HL-60/S4 (cell line): ENCODE measurements around the gene ADAM12.

Experiments
- in situ Hi-C: fragments of 300-500 bp; cut with MboI; formaldehyde crosslinking; loops from 2 replicates; pipeline ENCODE4 v1.14.3; 2022; ENCODE audit warnings: low sequenced_read_pairs

Gene ADAM12

DNA sequence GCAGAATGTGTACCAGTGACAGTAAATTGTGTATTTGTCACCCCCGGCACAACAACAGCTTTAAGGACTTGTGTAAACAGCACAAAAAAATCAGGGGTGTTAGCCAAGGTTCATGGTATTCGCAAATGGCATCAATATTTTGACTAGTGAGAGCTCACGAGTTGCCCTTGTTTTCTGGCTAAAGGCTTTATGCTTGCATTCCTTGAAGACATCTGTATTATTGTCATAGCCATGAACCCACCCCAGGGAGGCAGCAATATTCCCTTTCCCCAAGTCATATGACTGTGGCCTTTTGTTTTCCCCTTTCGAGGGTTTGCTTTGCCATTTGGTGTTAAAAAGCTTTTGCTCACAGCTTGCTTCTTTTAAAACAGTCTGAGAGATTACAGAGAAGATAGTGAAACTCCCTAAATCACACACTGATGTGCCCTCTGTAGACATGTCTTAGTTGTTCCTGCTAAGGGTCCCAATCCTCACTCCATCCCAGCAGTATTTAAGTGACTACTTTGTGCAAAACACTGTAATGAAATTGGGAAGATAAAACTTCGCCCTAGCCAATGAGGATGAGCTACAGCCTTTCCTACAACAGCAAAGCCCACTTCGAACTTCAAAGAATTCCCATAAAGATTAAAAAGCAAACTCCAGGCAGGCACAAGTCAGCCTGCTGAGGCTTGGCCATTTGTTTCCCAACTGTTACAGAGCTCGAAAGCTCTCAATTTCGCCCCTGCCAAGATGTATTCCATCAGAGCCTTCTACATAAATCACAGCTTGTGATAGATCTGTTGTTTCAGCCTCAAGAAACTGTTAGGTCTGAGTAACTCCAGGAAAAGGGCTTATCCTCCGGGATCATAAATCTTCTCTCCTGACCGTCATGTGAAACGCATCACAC is 172.3 kb downstream of the ADAM12 start:
- in situ Hi-C loops, result no loop called here

DNA sequence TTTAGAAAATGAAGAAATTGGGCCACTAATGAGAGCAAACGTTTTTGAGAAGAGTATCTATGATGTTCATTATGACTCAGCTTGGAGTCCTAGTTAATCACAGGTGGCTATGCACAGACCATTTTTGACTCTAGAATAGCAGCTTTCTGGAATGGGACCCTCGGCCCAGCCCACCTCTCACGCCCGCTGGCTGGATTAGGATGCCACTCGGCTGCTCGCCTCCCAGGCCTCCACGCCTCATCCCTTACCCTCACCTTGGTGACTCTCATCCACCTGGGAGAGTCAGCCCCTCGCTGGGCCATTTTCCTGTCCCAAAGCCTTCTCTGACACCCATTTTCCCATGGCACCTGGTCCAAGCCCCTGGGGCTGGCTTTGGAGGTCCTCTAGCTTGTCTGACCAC is 173.6 kb downstream of the ADAM12 start:
- in situ Hi-C loops, result no loop called here

DNA sequence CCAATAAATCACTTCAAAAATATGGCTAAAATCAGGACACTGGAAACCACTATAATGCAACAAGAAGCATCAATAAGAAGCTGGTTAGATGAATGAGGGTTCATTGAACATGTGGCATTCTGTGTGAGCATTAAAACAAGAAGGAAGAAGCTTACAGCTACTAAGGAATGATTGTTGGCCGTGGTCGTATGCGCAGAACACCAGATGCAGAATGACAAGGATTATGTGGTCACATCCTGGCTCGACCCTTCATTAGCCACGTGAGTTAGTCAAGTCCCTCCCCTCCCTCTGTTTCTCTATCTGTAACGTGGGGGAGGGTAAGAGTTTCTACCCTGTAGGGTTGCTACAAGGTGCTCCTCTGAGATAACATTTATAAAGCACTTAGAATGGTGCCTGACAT is 174.3 kb downstream of the ADAM12 start:
- in situ Hi-C loops, result no loop called here

DNA sequence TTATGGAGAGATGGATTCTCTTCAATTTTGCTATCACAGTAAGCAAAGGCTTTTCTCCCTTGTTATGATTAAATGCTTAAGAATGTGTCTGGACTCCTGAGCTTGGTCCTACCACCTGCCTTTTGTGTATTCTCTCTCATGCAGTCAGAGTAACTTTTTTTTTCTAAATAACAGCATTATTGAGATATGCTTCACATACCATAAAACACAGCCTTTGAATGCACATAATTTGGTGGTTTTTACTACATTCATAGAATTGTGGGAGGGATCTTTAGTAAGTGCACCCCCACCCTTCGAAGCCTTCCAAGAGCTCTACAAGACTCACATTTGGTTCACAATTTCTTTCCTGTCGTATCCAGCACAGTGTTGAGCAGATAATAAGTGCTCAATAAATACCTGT is 175.5 kb downstream of the ADAM12 start:
- in situ Hi-C loops, result no loop called here

DNA sequence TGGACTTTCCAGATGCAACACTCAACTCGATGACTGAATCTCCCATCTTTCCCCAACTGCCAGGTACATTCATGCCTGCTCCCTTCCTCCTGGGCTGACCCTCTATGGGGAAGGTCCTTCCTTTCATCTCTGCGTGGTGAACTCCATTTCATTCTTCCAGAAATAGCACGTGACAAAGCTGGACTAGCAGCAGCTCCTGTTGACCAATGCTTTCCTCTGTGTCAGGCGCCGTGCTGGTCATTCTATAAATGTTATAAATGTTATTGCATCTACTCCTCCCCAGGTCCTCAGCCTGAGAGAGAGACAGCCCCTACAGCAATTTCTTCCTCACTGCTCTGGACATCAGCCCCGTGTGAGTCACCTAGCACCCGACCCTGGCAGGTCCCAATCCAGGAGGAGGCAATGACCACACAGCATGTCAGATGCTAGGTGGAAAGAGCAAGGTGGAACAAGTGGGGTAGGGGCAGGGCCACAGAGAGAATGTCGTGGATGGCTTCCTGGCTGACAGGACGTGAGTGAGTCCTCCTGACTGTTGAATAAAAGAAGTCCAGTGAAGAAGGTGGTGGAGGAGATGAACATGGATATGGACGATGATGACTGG is 178.1 kb downstream of the ADAM12 start:
- in situ Hi-C loops, result no loop called here

DNA sequence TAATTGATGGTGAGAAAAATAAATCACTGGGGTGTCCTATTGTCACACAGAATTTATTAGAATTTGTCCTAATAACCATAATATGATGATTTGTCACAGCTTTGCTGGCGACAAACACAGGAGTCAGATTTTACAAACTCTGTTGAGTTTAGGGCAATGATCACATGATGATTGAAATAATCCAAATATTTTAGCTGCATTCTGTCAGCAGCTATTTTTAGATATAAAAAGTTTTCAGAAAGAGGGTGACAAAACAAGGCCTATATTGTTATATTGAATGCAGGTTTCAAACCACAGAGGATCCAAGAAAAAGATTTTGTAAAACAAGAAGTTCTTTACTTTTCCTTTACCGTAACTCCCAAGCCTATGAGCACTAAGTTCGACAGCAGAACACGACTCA is 178.8 kb downstream of the ADAM12 start:
- in situ Hi-C loops, result no loop called here

DNA sequence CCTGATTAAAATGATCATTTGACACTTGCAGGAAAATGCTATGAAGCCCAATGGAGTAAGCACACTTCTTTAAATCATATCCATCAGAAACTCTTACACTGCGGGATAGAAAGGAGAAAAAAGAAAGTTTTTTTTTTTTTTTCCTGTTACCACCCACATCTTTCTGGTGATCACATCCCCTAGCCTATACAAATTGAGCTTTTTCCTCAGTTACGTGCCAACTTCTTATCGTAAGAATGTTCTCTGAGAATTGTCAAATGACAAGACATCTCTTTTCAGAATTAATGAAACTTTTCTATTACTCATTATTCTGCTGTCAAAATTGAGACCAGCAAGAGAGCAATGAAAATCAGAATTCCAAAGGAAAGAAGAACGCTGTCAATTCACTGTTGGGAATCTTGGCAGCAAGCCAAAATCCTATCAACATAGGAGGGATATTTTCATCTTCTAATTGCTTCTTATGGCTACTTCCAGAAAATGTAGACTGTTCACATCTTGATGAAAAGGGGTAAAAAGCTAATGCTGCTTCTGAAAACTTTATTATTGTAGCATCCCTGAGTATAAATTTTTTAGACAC is 179.5 kb downstream of the ADAM12 start:
- in situ Hi-C loops, result no loop called here

DNA sequence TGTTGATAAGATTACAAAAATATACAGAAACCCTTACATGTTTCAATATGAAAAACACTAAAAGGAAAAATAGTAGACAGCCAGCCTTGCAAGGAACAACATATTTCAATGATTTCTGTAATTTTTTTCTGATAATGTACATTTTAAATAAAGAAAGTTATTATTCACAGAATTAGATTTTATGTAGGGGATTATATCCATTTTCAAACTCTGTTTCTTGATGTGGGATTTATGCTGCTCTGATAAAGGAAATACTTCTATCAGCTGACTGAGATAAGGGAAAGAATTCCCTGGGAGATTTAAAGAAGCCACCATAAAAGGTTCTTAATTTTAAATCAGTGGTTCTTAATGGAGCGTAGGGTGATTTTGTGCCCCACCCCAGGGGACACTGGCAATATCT is 180.4 kb downstream of the ADAM12 start:
- in situ Hi-C loops, result no loop called here

DNA sequence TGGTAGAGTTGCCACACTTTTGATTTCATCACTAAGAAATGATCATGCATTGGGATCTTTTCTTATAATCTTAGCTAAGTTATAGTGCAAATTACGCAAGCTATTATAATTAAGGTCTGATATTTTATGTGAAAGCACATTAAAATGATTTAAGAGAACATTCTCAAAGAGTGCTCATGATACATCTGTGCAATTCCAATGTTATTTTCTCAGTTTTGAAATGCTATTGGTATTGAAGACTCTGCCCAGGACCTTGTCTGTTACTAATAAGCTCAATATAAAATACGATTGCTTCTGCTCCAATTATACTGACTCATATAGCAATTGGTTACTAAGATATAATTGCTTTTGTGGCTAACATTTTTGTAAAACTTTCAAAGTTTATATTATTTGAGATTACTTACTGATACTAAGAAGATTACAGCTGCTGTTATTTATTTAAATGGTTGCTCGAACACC is 180.9 kb downstream of the ADAM12 start:
- in situ Hi-C loops, result no loop called here

DNA sequence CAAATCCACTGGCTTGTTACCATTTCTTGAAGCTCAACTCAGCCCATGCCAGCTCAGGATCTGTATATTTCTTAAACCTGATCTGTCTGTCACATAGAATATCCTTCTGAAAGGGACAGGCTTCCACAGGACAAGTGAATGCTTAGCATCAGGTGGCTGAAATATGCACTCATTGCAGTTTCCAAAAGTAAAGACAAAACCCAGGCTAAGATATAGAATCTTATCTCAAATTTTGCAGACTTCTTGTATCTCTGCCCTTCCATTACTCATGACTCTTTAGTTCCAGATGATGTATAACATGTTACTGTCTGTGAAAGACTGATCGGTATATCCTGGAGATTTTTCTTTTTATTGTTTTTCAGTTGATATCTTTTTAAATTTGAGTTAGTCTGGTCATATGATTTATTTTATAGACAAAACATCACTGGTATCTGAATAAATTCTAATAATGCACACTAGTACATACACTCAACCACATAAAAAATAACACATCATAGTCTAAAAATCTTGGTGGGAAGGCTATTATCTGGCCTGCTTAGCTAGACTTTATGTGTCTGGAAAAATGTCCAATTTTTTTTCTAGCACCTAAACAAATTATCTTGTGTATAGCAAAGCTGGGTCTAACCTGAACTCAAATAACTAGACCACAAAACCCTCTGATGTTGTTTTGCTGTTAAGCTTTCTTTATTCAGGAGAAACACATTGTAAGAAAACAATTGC is 182.6 kb downstream of the ADAM12 start:
- in situ Hi-C loops, result no loop called here

DNA sequence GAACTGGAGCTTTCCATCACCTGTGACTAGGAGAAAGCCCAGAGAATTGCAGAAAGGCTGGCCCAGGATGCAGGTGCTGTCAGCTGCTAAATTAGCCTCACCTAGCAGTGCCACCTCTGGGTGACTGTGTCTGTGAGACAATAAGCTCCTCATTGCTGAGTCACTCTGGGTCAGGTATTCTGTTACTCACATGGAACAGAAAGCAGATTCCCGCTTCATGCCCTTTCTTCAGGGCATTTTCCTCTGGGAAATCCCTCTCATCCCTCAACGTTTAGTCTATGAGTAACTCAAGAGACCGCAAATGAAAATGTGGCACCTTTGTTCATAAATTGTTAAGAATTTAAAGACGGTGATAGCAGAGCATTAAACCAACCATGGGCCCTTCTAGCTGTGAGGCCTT is 184.0 kb downstream of the ADAM12 start:
- in situ Hi-C loops, result no loop called here

DNA sequence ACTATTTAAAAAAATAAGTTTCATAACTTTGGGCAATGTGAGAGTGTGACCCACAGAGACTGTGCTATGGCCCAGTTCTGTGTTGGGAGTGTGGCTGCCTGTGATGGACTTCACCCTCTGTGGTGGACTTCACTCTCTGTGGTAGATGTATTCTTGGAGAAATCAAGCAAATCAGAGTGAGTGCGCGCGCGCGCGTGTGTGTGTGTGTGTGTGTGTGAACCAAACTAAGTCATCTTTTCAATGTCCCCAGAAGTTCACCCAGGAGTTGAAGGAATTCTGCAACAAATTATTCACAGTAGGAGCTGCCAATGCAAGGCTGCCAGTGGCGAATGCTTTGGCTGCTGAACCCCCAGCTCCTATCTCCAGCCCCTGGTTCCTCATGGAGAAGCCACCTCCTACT is 184.5 kb downstream of the ADAM12 start:
- in situ Hi-C loops, result no loop called here

DNA sequence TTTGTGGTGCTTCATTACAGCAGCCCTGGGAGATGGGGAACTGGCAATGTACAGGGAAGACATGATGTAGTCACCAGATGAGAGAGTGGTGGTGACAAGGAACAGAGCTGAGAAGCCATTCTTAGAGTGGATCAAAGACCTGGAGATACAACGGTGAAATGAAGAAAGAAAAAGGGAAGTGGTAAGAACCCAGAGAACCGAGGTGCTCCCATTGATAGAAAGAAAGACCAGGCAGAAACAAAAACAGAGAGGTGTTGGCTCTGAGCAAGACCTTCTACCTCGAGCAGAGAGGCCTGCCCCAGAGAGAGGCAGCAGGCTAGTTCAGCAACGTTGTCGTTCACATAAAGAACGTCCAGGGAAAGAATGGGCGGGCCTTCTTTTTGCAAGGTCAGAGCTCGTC is 186.7 kb downstream of the ADAM12 start:
- in situ Hi-C loops, result no loop called here

DNA sequence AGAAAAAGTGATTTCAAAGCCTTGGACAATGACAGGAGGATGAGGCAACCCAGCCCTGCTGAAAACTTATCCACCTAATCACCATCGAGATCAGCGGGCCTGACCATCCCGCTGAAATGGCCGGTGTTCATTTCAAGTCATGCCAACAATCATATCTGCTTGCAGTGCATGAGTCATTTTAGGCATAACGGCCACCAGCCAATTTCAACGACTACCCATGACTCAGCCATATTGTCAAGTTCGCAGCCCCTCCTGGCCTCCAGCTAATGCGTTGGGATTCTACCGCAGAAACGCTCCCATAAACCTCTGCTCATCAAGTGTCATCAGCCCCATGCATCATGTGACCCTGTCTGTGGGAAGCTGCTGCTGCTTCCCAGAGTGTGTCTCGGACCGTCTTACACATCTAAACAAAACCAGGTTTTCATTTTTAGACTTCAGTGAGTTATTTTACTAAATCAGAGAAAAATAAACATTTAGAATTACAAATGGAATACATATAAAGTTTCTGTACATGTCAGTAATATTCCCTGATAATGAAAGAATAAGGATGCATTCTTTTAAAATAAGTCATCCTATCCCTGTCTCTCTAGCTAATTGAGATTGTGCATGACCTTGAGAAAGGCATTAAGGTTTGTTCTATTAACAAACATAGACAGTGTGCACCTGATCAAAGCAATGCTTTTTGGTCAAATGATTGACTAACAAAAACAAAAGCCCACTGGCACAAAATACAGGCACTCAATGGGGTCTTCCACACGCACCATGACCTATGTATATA is 188.9 kb downstream of the ADAM12 start:
- in situ Hi-C loops, result no loop called here

DNA sequence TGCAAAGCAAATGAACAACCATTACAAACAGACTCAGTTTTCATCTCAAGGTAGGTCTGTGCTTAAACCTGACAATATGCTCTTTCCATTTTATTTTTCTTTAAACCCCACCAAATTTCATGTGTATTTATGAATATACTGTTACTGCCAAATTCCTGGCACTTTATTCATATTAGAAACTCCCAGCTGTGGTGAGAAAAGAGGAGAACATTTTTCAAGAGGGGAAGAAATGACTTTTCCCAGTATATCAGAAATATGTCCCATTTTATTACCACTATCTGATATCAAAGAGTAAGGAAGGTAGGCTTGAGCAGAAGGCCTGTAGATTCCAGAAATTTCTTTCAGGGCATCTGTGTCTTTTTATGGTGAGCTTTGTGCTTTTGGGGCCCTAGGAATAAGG is 189.6 kb downstream of the ADAM12 start:
- in situ Hi-C loops, result no loop called here

DNA sequence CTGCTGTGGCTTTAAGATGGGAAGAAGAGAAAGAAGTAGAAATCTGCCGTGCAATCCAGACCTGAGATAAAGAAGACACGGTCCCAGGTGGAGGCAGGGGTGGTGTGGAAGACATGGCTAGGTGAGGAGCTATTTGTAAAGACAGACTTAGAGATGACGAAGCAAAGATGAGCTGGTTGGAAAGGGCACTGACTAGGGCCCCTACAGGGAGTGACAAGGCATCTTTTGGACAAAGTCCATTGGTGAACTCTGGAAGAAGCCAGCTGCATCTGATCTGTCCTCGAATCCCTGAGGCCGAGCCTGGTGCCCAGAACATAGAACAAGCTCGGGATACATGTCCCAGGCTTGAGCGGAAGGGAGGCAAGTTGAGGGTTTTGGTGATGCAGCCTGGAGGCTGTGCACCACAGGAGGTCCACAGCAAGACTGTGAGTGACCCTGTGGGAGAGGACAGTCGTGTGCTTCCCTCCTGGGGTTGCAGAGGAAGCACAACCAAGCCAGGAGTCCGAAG is 191.2 kb downstream of the ADAM12 start:
- in situ Hi-C loops, result no loop called here

DNA sequence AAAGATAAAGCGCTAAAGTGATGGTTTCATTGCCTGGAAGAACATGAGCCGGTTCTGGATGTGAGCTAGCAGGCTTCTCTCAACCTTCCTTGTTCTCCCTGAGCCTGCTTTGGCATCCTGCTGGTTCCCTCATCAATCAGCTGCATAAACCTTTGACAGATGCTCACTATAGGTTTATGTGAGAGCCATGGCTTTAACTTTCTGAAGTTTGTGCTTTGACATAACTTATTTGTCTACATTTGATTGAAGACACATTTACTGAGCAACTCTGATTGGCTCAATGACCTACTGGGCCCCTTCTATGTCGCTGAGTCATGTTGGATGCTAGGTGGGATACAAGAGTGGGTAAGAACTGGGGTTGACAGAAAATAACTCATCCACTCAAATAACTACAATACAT is 192.0 kb downstream of the ADAM12 start:
- in situ Hi-C loops, result no loop called here

DNA sequence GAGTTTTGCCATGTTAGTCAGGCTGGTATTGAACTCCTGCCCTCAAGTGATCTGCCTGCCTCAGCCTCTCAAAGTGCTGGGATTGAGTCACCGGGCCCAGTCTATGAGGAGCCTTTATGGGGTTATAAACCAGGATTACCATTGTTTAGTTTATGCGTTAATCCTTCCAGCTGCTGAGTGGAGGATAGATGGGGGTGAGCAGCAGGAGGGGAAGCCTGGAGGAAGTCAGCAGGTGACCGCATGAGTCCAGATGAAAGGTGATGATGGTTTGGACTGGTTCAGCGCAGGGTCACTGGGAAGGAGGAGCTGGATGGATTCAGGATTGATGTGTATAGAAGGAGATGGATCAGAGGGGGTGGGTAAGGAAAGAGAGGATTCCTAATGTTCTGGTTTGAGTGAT is 197.1 kb downstream of the ADAM12 start:
- in situ Hi-C loops, result no loop called here

DNA sequence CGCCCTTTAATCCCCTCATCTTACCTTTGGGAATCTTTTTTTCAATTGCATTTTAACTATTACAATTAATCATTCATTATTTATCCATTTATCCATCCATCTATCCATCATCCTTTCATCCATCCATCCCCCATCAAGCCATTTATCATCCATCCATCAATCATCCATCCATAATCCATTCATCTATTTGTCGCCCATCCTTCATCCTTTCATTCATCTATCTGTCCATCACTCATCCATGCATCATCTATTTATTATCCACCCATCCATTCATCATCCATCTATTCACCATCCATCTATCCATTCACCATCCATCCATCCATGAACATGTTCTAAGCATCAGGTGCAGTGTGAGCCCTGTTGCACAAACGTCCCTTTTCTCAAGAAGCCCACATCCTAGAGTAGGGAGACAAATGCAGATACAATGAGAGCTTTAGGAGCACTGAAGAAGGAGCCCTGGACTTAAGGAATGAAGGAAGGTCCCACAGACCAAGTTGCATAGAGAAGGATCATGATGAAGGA is 199.5 kb downstream of the ADAM12 start:
- in situ Hi-C loops, result no loop called here

DNA sequence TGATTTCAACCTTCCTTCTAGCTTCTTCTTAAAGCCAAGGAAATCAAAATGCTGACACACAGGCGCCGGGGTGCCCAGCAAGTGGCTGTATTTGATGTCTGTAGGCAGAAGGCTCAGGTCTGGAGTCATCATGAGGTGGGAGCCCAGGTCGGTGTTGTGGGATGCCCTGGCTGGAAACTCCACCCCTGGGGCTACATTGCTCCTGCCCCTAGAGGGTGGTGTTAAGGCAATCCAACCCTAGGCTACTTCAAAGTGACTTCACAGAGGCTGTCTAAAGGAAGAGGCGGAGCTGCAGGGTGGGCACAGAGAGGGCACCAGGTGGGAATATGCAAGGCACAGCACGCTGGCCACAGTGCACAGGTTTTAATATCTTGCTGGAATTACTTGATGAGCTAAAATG is 200.9 kb downstream of the ADAM12 start:
- in situ Hi-C loops, result no loop called here
